Keratinocyte (primary cell): ENCODE results near the gene USP14.

Source experiments
- EZH2 ChIP-seq: IDR thresholded peaks from one replicate; pipeline ENCODE4 v1.6.1; 2012; ENCODE audit warnings: inconsistent platforms, mild to moderate bottlenecking, low read length, moderate library complexity
- TF ChIP-seq, protein P1 (sequence below), 3 experiments: IDR thresholded peaks in 1 of 3; conservative IDR thresholded peaks in 1 of 3; optimal IDR thresholded peaks in 1 of 3; 2 replicates in 2 of 3; 3 replicates in 1 of 3; pipeline versions ENCODE3 to v1.5.1; 2011; ENCODE audit warnings: low read length in 3 of 3, mild to moderate bottlenecking in 3 of 3, moderate library complexity in 2 of 3, control low read depth in 1 of 3, inconsistent platforms in 1 of 3; ENCODE audit not compliant: insufficient read depth in 2 of 3; ENCODE audit errors: extremely low read depth in 1 of 3

DNA sequence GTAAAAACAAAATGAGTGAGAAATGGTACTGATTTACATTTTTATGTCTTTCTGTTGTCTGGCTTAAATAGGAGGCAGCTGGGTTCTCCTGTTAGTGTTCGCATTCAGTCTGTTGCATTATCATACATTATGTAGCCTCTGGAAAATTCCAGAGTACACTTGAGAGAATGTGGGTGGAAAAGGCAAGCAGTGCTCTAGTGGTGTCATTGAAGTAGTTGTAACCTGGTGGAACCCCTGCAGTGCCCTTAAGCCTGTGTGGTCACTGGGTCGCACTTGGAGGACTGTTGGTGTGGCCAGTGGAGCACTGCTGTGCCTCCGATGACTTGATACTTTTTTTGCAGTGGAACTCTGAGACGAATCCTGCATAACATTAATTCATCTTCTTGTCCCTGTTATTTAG is 52.4 kb downstream of the USP14 start:
- TF ChIP-seq, protein P1, sequence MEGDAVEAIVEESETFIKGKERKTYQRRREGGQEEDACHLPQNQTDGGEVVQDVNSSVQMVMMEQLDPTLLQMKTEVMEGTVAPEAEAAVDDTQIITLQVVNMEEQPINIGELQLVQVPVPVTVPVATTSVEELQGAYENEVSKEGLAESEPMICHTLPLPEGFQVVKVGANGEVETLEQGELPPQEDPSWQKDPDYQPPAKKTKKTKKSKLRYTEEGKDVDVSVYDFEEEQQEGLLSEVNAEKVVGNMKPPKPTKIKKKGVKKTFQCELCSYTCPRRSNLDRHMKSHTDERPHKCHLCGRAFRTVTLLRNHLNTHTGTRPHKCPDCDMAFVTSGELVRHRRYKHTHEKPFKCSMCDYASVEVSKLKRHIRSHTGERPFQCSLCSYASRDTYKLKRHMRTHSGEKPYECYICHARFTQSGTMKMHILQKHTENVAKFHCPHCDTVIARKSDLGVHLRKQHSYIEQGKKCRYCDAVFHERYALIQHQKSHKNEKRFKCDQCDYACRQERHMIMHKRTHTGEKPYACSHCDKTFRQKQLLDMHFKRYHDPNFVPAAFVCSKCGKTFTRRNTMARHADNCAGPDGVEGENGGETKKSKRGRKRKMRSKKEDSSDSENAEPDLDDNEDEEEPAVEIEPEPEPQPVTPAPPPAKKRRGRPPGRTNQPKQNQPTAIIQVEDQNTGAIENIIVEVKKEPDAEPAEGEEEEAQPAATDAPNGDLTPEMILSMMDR (optimal IDR thresholded peaks at IDR 0.05 in 1 of 3, IDR thresholded peaks at IDR 0.05 in 1 of 3, conservative IDR thresholded peaks at IDR 0.05 in 1 of 3; ENCODE audit: extremely low read depth in 1 of 3, insufficient read depth in 2 of 3, low read length in 3 of 3) = no peak
- TF ChIP-seq EZH2 = no peak
